ENCODE data around the gene CALN1. TPM values are rescaled to one million over a fixed set of nuclear protein-coding genes. Genes with fewer than 3 reads are reported as not detected.

Gene CALN1
- total and polyA plus RNA-seq, 2 of the 8 experiments (the other 6 are each of a cell fraction or from before 2014, with no cell fraction given), result 6.4 to 15.2 TPM

- no peak overlapping the region for H4K5ac ChIP-seq (ENCODE audit: insufficient read length, low read depth, low read length)
- no peak overlapping the region for H2BK15ac ChIP-seq (ENCODE audit: low read length)
- no peak overlapping the region for H2AK5ac ChIP-seq (ENCODE audit: low read depth, low read length)
- no peak overlapping the region for H3K4me2 ChIP-seq (ENCODE audit: insufficient read depth in 1 of 2, low read depth in 2 of 2, low read length in 2 of 2)
- FAIRE-seq (no peak), DNase-seq (ENCODE audit: low read depth in 1 of 2, low spot score in 2 of 2) (no peak)
- no peak overlapping the region for H3K27ac ChIP-seq (ENCODE audit: low read depth, low read length)
- H3K79me2 ChIP-seq (ENCODE audit: control insufficient read depth in 1 of 2, insufficient read depth in 2 of 2, low read length in 2 of 2), result no peaks in the 10 kb centered on the region
- H2BK120ac ChIP-seq (replicated peaks; ENCODE audit: low read depth, low read length), result no peak overlapping the region
- no peak overlapping the region for H3K4ac ChIP-seq (replicated peaks; ENCODE audit: insufficient read length, low read depth, low read length)
- no peaks in the 10 kb centered on the region for H3K36me3 ChIP-seq (ENCODE audit: control insufficient read depth in 2 of 4, insufficient read depth in 4 of 4, low read length in 3 of 4)
- no peak overlapping the region for H3K56ac ChIP-seq (replicated peaks; ENCODE audit: insufficient read length, low read depth, low read length)
- TF ChIP-seq HDAC6 (IDR thresholded peaks at IDR 0.05; ENCODE audit: low read depth, low read length) (no peak), EGR1 (IDR thresholded peaks at IDR 0.05; ENCODE audit: borderline replicate concordance, low read depth, low read length) (no peak), SUZ12 (IDR thresholded peaks at IDR 0.05; ENCODE audit: low read length) (no peak), JUND (IDR thresholded peaks at IDR 0.05; ENCODE audit: low read length) (no peak), SP4 (IDR thresholded peaks at IDR 0.05; ENCODE audit: low read length) (no peak), SIX5 (IDR thresholded peaks at IDR 0.05; ENCODE audit: low read depth, low read length) (no peak), TAF1 (IDR thresholded peaks at IDR 0.05; ENCODE audit: low read depth, low read length) (no peak), NANOG (IDR thresholded peaks at IDR 0.05; ENCODE audit: insufficient read depth, low read depth, low read length, poor library complexity, severe bottlenecking) (no peak), KDM5A (IDR thresholded peaks at IDR 0.05; ENCODE audit: low read length) (no peak)
- no peak overlapping the region for H3K4me3 ChIP-seq (ENCODE audit: extremely low read depth in 1 of 4, insufficient read depth in 2 of 4, low read depth in 3 of 4, low read length in 4 of 4)
- no peak overlapping the region for H3K23ac ChIP-seq (ENCODE audit: insufficient read length)
- H2BK20ac ChIP-seq (ENCODE audit: low read length), result no peak overlapping the region
- H4K8ac ChIP-seq (ENCODE audit: extremely low read depth, insufficient read depth, low read length), result no peak overlapping the region
- ChIA-PET POLR2A (ENCODE audit: partially characterized antibody) (interaction anchor here (0.6 kb wide), 1 partner anchor 9 kb away, joined by 3 read pairs; no protein-coding TSS in a partner anchor), CTCF (ENCODE audit: partially characterized antibody) (interaction anchor here (1.1 kb wide), 1 partner anchor 160 kb away, joined by 3 read pairs; no protein-coding TSS in a partner anchor)
- H3K9me3 ChIP-seq (ENCODE audit: insufficient read depth in 2 of 2, low read depth in 1 of 2, low read length in 1 of 2), result no peaks in the 10 kb centered on the region
- no peak overlapping the region for H4K91ac ChIP-seq (replicated peaks; ENCODE audit: insufficient read length, low read length)
- H2AFZ ChIP-seq (ENCODE audit: low read length), result no peak overlapping the region
- no peaks in the 10 kb centered on the region for H3K27me3 ChIP-seq (replicated peaks in 1 of 4; ENCODE audit: control insufficient read depth in 3 of 4, extremely low read depth in 1 of 4, insufficient read depth in 3 of 4, low read length in 3 of 4)
- H2BK12ac ChIP-seq (ENCODE audit: low read depth, low read length), result no peak overlapping the region
- no peaks in the 10 kb centered on the region; the same call in 1 of the 2 replicates for H3K23me2 ChIP-seq (ENCODE audit: low read depth, low read length)
- H3K4me1 ChIP-seq (replicated peaks in 1 of 4; ENCODE audit: control insufficient read depth in 3 of 4, insufficient read depth in 4 of 4, low read length in 3 of 4), result no peaks in the 10 kb centered on the region
- no peak overlapping the region for H3K18ac ChIP-seq (ENCODE audit: extremely low read depth, low read length)
- no peaks in the 10 kb centered on the region for H4K20me1 ChIP-seq (replicated peaks in 1 of 2; ENCODE audit: control insufficient read depth in 1 of 2, insufficient read depth in 2 of 2, low read length in 2 of 2)
- H3K79me1 ChIP-seq (ENCODE audit: low read depth, low read length), result no peaks in the 10 kb centered on the region
- WGBS, 2 experiments (ENCODE audit: extremely low coverage in 1 of 2, insufficient coverage in 1 of 2, insufficient read length in 1 of 2, insufficient replicate concordance in 2 of 2, low coverage in 1 of 2, low lambda C conversion rate in 2 of 2, missing lambda C conversion rate in 1 of 2), result 85% methylated on average over 2 of the region's 2 CpGs; no CpG with 5 or more reads in 1 of the 2 experiments
- no peak overlapping the region for H3K9ac ChIP-seq (replicated peaks in 1 of 4; ENCODE audit: extremely low read depth in 1 of 4, low read depth in 3 of 4, low read length in 3 of 4)
- no peak overlapping the region for H3K14ac ChIP-seq (ENCODE audit: insufficient read length)
- H2BK5ac ChIP-seq (ENCODE audit: low read depth, low read length), result no peak overlapping the region
These were observed 371.5 kb downstream of the CALN1 start for GRCh38 chr7:72040641-72041040.

All from H1 (cell line).